Smooth muscle cell (in vitro differentiated cells): ENCODE data around the gene CEP104. TPM values are rescaled to one million over a fixed set of nuclear protein-coding genes. Genes with fewer than 3 reads are reported as not detected.

Experiments
- DNase-seq: peaks from one replicate; lab custom pipeline; 2025; ENCODE audit not compliant: unreplicated experiment; lab: John Stamatoyannopoulos, UW
- H2AFZ ChIP-seq: fragments of 200-600 bp; sonication (generic); 2 replicates; pipeline ENCODE4 v1.6.0; 2016; ENCODE audit warnings: antibody characterized with exemption, low read depth, mild to moderate bottlenecking
- H3F3A ChIP-seq: fragments of 200-600 bp; sonication (generic); 2 replicates; pipeline ENCODE4 v1.6.0; 2017; ENCODE audit warnings: antibody characterized with exemption, low read depth
- H3K27ac ChIP-seq: fragments of 200-600 bp; sonication (generic); 2 replicates; pipeline ENCODE4 v1.5.1; 2016; ENCODE audit warnings: low read depth, mild to moderate bottlenecking
- H3K27me3 ChIP-seq: fragments of 200-600 bp; sonication (generic); 2 replicates; pipeline ENCODE4 v1.6.1; 2016; ENCODE audit warnings: low read depth, mild to moderate bottlenecking
- H3K36me3 ChIP-seq: fragments of 200-600 bp; sonication (generic); 2 replicates; pipeline ENCODE4 v1.5.1; 2016; ENCODE audit warnings: low read depth
- H3K4me1 ChIP-seq: fragments of 200-600 bp; sonication (generic); 2 replicates; pipeline ENCODE4 v1.5.1; 2016; ENCODE audit warnings: low read depth
- H3K4me2 ChIP-seq: fragments of 200-600 bp; sonication (generic); 2 replicates; pipeline ENCODE4 v1.6.0; 2016; ENCODE audit warnings: mild to moderate bottlenecking
- H3K4me3 ChIP-seq: fragments of 200-600 bp; sonication (generic); 2 replicates; pipeline ENCODE4 v1.5.1; 2016; ENCODE audit warnings: mild to moderate bottlenecking
- H3K79me2 ChIP-seq: fragments of 200-600 bp; sonication (generic); 2 replicates; pipeline ENCODE4 v1.6.0; 2016; ENCODE audit warnings: low read depth, mild to moderate bottlenecking
- H3K9ac ChIP-seq: fragments of 200-600 bp; sonication (generic); 2 replicates; pipeline ENCODE4 v1.6.0; 2016; ENCODE audit warnings: low read depth
- H3K9me3 ChIP-seq: fragments of 200-600 bp; sonication (generic); replicated peaks from 2 replicates; pipeline ENCODE4 v1.5.1; 2016; ENCODE audit warnings: low read depth
- H4K20me1 ChIP-seq: fragments of 200-600 bp; sonication (generic); 2 replicates; pipeline ENCODE4 v1.6.0; 2016; ENCODE audit warnings: low read depth
- WGBS: methylation state at CpG from one replicate; pipeline ENCODE4 v1.1.7; 2016; ENCODE audit warnings: low lambda C conversion rate; 5-methylcytosine and 5-hydroxymethylcytosine counted together
- polyA plus RNA-seq: library from polyadenylated mRNA; unstranded; fragments of >200 nt; fragmentation: Nextera tagmentation; extraction: Ambion mirVana; gene quantifications from 2 replicates; pipeline ENCODE4 v1.2.1, GENCODE V29; 2016
- total RNA-seq: library from RNA; depleted of rRNA; stranded (reverse); fragments of >200 nt; gene quantifications from 2 replicates; pipeline ENCODE4 v1.2.3, GENCODE V29; 2014
- TF ChIP-seq, protein P1 (sequence below): fragments of 200-600 bp; sonication (generic); IDR thresholded peaks from 2 replicates; pipeline ENCODE4 v1.5.1; 2017; ENCODE audit warnings: borderline replicate concordance, mild to moderate bottlenecking, antibody characterized with exemption; ENCODE audit not compliant: insufficient read depth, poor library complexity, severe bottlenecking

Gene CEP104
- total and polyA plus RNA-seq, 2 experiments from 2014 or later: 16.8 to 25.4 TPM

DNA sequence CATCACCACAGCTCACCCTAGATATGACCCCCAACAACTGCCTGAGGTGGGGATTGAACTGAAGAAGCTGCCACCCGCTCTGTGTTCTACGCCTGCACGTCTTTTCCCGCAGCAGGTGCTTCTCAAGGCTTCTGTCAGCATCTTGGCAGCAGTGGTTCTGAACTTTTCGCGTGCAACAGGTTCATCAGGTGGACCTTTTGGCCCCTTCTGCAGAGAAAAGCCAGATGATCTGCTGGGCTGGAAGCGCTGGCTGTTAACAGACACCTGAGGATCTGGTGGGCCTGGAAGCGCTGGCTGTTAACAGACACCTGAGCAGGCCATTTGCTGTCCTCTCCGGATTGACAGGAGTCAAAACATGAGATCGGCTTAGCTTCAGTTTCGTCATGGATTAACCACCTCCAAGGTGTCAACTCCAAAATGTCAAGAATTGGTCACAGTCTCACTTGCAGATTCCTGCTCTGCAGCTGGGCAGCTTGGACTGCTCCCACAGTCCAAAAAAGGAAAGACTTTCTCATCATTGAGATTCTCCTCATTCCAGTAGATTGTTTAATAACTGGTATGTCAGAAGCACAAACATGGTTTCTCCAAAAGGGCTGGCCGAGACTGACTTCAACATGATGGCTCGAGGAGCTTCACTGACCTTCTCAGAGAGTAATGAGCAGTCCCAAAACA is 38.4 kb upstream of the CEP104 start:
- no peak overlapping the region for H3K27ac ChIP-seq

DNA sequence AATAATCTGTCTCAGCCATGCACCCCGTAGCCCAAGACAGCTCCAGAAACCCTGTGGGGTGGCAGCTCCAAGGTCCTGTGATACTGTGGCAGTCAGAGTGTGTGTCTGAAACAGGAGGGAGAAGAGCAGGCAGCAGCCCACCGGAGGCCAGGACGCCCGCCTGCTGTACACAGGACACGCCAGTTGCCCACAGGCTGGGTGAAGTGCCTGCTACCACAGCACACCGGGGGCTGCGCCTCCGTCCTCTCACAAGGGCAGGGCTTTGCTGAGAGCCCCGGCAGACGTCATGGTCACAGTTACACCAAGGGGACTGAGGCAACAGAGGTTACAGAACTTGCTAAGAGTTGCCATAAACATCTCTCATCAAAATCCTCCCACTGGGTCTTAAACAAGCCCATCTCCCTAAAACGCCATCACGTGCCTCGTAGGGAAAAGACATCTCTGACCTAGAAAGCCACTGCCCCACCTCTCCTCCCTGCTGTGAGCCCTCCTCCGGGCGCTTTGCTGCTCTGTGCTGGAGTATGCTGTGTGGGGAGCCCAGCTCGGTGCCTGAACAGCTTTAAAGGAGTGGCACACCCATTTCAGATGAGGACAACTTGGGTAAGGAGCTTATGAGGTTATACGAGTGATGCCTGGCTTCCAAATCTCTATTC is 37.7 kb upstream of the CEP104 start:
- DNase-seq: no peak
- no peak overlapping the region for H2AFZ ChIP-seq
- peaks cover 6% of the 10 kb centered on the region for H3K4me1 ChIP-seq
- H3K9me3 ChIP-seq: no peaks in the 10 kb centered on the region
- peaks cover 65% of the 10 kb centered on the region for H3K79me2 ChIP-seq
- no peak overlapping the region for H3K4me3 ChIP-seq
- no peak overlapping the region for H3K27ac ChIP-seq
- peaks cover 66% of the 10 kb centered on the region for H4K20me1 ChIP-seq
- H3F3A ChIP-seq: no peaks in the 10 kb centered on the region
- H3K4me2 ChIP-seq: no peak overlapping the region
- TF ChIP-seq, protein P1, sequence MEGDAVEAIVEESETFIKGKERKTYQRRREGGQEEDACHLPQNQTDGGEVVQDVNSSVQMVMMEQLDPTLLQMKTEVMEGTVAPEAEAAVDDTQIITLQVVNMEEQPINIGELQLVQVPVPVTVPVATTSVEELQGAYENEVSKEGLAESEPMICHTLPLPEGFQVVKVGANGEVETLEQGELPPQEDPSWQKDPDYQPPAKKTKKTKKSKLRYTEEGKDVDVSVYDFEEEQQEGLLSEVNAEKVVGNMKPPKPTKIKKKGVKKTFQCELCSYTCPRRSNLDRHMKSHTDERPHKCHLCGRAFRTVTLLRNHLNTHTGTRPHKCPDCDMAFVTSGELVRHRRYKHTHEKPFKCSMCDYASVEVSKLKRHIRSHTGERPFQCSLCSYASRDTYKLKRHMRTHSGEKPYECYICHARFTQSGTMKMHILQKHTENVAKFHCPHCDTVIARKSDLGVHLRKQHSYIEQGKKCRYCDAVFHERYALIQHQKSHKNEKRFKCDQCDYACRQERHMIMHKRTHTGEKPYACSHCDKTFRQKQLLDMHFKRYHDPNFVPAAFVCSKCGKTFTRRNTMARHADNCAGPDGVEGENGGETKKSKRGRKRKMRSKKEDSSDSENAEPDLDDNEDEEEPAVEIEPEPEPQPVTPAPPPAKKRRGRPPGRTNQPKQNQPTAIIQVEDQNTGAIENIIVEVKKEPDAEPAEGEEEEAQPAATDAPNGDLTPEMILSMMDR: no peak
- H3K36me3 ChIP-seq: no peaks in the 10 kb centered on the region
- no peak overlapping the region for H3K9ac ChIP-seq
- no peaks in the 10 kb centered on the region for H3K27me3 ChIP-seq
- WGBS: 96% methylated on average over 17 of the region's 17 CpGs

More for the DNA sequence above, 38.4 kb upstream of the CEP104 start:
- no peaks in the 10 kb centered on the region for H3K27me3 ChIP-seq
- H3K36me3 ChIP-seq: no peaks in the 10 kb centered on the region
- peaks cover 6% of the 10 kb centered on the region for H3K4me1 ChIP-seq
- H3K9me3 ChIP-seq: no peaks in the 10 kb centered on the region
- H3K4me3 ChIP-seq: no peak overlapping the region
- no peak overlapping the region for H2AFZ ChIP-seq
- H3K9ac ChIP-seq: no peak overlapping the region
- peaks cover 62% of the 10 kb centered on the region for H4K20me1 ChIP-seq
- WGBS: 91% methylated on average over 13 of the region's 13 CpGs
- H3F3A ChIP-seq: no peaks in the 10 kb centered on the region
- H3K79me2 ChIP-seq: peaks cover 68% of the 10 kb centered on the region
- no peak for DNase-seq
- H3K4me2 ChIP-seq: no peak overlapping the region
- TF ChIP-seq, protein P1: no peak

DNA sequence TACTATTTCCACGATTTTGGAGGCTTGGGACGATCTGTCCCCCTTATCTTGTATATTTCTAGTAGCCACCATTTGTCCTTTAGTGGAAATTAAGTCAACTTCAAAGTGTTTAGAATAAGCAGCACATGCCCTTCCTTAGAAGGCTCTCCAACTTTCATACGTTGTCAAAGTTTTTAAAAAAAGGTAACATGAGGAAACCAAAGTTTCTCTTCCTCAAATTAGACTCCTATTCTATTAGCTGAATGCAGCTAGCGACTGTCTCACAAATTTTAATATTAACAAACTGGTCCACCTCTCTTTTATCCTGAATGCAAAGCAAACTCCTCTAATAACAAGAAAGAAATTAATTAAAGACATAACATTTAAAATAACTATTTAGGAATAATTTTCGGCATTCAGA is 36.2 kb upstream of the CEP104 start:
- WGBS: 95% methylated on average over 5 of the region's 5 CpGs
- Histone ChIP-seq H4K20me1 (peaks cover 62% of the 10 kb centered on the region), H3F3A (no peaks in the 10 kb centered on the region), H3K79me2 (peaks cover 50% of the 10 kb centered on the region), H3K4me3 (no peak overlapping the region), H3K4me2 (no peak overlapping the region), H3K9ac (no peak overlapping the region), H2AFZ (no peak overlapping the region), H3K9me3 (no peaks in the 10 kb centered on the region), H3K36me3 (no peaks in the 10 kb centered on the region), H3K27ac (no peak overlapping the region), H3K4me1 (no peaks in the 10 kb centered on the region), H3K27me3 (no peaks in the 10 kb centered on the region)
- DNase-seq: no peak
- TF ChIP-seq, protein P1: no peak
